HUDEP-2 (cell line): ENCODE results near the gene BHLHE40.

ENCODE experiments used
- DNase-seq, 76 experiments: peaks; one replicate each; lab custom pipeline; 2025; ENCODE audit not compliant: unreplicated experiment in 76 of 76; lab: John Stamatoyannopoulos, UW

Gene BHLHE40

GRCh38 chr3:4996771-4997291 is 17.6 kb downstream of the BHLHE40 start:
- peak in 1 of 76 experiments; percentile 8 for DNase-seq

DNA sequence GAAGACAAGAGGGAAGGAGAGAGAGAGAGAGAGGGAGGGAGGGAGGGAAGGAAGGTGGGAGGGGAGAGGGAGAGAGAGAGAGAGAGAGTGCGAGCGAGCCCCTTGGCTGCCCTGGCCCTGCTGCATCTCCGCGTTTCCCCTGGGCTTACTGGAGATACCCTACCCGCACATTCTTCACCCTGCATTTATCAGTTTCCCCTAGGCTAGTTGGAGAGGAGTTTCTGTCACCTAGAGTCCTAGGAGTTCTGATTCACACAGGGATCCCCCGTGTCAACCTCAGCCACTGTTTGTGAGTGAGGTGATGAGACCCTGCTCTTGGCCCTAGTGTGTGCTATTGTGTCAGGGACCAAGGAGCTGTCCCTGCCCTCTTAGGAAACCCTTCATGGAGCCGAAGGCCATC is 18.7 kb downstream of the BHLHE40 start:
- DNase-seq: no peak

GRCh38 chr3:4999531-5000184 is 20.4 kb downstream of the BHLHE40 start:
- DNase-seq: no peak

- no peak for DNase-seq
These were observed 21.9 kb downstream of the BHLHE40 start for GRCh38 chr3:5001135-5001534.

- no peak for DNase-seq
These were observed 22.6 kb downstream of the BHLHE40 start for GRCh38 chr3:5001805-5002173.

DNA sequence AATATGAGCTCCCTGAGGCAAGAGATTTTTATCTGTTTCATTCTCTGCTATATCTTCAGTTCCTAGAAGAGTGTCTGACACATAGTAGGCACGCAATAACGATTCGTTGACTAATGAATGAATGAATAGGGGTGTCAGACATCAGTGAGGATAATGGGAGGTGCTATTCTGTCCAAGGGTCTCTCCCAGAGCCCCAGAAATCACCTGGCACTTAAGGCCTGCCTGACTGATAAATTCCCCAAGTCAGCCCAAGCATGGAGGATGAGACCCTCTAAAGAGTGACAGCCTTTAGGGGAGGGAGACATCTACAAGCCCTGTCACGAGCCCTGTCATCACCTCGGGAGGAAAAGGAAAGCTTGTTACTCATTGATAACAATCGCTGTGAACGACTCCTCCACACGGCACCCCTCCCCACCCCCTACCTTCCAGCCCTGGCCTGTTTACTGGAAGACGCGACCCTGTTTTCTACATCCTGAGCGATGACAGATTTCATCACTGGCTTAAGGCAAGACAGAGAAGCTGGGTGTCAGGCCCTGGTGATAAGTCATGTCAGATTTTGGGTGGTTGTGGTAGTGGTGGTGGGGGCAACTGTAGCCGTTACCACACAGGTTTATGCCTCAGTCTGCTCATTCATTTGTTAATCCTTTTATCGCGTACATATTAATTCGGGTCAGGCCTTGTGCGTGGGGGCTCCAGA is 23.1 kb downstream of the BHLHE40 start:
- peak in 2 of 76 experiments; percentile 11 to 22 for DNase-seq

DNA sequence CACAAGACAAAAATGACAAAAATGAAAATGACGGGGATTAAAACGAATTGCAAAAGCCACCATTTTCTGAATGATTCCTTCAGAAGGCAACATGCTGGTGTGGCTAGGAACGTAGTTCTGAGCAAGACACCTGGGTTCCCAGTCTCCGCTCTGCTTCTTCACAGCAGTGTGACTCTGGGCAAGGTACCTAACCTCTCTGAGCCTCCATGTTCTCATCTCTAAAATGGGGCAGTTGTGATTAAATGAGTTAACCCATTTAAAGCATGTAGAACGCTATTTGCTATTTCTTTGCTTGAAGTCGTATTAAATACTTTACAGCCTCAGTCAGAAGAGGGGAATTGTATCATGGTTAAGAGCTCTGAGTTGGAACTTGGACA is 23.6 kb downstream of the BHLHE40 start:
- DNase-seq: no peak

DNA sequence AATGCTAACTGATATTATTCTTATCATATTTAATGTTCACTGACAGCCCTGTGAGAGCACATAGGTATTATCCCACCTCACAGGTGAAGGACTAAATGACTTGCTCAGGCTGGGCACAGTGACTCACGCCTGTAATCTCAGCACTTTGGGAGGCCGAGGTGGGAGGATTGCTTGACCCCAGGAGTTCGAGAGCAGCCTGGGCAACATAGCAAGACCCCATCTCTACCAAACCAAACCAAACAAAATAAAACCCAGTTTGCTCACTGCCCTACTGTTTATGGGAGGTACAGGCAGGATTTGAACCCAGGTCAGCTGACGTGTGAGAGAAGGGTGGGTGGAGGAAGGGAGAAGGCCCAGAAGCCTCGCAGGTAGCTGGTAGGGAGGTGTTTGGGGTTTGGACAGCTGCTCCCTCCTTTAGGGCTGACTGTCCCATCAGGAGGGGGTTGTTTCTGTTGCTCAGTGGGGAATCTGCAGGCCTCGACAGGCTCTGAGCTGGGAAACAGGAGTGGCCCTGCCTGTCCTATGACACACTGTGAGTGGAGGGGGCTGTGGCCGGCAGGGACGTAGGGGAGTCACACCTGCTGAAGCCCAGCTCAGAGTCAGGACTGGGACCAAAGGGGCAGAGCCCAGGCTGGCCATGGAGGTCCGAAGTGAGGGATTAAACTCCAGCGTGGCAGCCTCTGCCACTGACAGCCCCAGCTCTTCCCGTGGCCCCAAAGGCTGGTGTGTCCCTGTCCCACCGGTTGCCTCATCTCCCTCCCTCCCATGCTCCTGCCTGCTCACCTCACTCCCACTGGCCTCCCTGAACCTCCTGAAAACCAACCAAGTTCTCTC is 25.3 kb downstream of the BHLHE40 start:
- no peak for DNase-seq

GRCh38 chr3:5005367-5005766 is 26.1 kb downstream of the BHLHE40 start:
- no peak for DNase-seq

- peak in 1 of 76 experiments; percentile 13 for DNase-seq
These were observed 27.5 kb downstream of the BHLHE40 start for GRCh38 chr3:5006755-5007202.

DNA sequence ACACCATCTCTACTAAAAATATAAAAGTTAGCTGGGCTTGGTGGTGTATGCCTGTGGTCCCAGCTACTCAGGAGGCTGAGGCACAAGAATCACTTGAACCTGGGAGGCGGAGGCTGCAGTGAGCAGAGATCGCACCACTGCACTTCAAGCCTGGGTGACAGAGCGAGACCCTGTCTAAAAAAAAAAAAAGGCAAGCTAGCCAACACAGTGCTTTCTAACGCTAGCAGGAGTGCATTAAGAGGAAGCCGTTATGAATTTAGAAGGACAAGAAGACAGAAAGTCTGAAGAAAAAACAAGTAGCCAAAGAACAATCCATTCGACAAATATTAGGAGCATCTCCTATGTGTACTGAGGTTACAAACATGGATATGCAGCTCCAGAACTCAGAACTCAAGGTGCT is 28.6 kb downstream of the BHLHE40 start:
- DNase-seq: no peak

- DNase-seq: no peak
These were observed 30.4 kb downstream of the BHLHE40 start for GRCh38 chr3:5009506-5010109.

DNA sequence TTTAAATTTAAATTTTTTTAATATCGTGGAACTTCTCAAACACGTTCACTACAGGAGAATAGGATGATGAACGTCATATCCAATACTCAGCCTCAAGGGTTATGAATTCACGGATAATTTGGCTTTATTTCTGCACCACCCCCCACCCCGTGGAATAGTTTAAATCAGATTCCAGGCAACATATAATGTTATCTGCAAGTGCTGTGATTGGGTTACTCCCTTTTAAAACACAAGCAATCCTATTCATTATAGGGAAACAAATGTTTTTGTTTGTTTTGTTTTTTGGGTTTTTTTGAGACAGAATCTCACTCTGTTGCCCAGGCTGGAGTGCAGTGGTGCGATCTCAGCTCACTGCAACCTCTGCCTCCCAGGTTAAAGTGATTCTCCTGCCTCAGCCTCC is 30.9 kb downstream of the BHLHE40 start:
- no peak for DNase-seq

DNA sequence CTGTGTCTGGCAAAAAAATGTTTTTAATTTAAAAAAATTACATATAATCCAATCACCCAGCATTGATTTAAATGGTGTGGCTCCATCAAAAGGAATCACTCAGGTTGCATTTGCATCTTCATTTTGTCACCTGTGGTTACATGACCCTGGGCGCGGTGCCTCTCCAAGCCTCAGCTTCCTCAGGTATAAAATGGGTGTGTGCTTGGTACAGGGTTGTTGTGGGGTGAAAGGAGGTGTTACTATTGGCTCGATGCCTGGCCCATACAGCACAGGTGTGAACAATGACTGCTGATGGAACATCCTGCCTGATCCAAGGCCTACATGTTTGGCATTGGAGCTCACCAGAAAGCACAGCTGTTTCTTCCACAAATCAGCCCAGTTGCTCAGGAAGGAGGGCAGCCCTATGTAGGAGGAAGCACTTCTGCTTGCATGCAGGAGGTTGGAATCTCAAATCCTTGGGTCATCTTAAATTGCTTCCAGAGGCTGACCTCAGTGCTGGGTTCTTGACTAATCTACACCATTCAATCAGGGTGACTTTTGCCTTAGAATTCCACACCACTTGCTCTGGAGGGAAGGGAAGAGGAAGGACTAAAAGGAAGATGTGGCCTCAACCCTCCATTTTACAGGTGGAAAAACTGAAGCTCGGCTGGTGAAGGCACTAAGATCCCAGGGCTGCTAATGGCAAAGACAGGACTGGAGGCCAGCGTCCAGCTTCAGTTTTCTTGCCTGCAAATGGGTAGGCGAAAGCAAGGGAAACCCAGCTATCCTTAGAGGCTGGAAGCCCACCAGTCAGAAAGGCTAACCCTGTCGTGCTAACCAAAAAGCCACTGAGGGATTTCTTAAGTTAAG is 31.7 kb downstream of the BHLHE40 start:
- no peak for DNase-seq

DNA sequence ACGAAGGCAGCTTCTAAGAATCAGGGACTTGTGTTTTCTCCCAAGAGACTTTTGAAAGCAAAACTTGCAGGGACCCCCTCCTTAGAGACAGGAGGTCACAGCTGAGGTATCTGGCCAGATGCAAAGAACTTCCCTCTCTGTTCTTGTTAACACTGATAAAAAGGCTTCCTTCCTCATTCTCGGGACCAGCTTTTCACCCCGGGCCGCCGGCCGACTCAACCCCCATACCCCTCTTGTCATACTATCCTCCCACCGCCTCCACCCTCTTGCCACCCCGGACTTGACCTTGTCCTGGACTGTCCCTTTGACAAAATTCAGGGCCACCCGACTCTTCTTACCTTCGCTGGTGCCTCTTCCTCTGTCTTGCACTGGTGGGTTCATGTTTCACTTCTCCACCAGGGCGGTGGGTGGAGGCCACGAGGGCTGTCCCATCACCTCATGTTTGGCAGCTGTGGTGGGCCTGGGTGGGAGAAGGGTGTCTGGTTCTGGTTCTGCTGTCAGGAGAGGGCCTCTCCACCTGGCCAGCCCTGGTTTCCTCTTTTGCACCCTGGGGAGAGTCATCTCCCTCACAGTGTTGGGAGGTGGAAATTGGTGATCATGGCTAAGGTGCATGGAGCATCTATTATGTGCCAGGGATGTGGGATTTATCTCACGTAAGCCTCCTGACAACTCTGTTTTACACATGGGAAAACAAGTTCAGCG is 32.5 kb downstream of the BHLHE40 start:
- DNase-seq: peak in 6 of 76 experiments; percentile 17 to 44 (median 21)

DNA sequence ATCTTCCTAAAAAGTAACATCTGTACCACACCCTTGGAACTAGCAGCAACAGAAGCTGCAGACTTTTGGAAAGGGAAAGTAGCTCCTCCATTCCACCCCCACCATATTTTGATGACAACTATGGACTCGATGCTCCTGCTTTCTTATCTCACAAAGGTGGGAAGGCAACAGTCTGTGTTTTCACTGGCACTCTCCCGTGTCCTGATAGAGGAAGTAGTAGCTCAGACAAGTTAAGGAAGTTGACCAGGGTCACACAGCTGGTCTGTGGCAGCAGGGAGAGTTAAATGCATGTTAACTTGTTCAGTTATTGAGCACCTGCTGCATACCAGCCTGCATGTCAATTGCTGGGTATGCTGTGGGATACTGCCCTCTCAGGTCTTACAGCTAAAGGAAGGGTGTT is 33.1 kb downstream of the BHLHE40 start:
- no peak for DNase-seq

DNA sequence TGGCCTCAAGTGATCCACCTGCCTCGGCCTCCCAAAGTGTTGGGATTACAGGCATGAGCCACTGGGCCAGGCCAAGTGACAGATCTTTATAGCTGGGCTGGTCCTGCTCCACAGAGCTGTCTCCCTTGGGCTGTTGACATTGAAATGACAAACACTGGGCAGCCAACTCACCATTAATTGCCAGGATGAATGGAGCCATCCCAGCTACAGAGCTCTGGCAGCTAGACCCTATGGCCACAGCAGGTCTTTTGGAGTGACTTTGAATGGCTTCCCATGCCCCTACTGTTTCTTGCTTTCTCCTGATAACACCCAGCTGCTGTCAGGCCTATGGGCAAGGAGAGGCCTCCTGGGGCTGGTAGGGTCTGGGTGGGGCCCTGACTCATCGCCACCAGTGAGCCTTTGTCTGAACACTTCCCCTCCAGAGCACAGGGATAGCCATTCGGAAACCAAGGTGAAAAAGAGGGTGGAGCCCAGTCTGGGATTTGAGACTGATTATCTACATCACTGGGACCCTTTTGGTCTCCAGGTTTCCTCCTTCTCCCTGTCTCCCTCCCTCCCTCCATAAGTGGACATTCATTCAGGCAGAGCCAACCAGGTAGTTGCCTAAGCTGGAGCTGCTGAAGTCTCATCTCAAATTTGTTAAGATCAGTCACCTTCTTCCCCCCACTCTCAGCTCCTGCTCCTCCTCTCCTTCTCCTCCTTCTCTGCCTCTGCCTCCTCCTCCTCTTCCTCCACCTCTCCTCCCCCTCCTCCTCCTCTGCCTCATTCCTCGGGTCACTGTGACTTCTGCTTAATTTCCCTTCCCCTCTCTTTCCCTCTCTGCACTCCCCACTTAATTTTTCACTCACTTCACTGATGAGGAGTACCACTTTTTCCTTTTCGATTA is 34.0 kb downstream of the BHLHE40 start:
- DNase-seq: peak in 72 of 76 experiments; percentile 9 to 87 (median 66)

- DNase-seq: no peak
These were observed 35.2 kb downstream of the BHLHE40 start for GRCh38 chr3:5014391-5014790.
